ENCODE data around the gene MAJIN.
"Not testable (repeated sequence)": the region's sequence is repeated elsewhere in the genome, so short reads cannot be mapped to it uniquely, and the experiment has no call there.

MAJIN gene, protein sequence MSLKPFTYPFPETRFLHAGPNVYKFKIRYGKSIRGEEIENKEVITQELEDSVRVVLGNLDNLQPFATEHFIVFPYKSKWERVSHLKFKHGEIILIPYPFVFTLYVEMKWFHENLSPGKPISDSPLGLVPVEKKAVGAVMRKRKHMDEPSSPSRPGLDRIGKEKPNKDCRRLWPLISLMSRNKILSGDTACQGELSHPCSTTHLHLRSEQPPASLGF

DNA sequence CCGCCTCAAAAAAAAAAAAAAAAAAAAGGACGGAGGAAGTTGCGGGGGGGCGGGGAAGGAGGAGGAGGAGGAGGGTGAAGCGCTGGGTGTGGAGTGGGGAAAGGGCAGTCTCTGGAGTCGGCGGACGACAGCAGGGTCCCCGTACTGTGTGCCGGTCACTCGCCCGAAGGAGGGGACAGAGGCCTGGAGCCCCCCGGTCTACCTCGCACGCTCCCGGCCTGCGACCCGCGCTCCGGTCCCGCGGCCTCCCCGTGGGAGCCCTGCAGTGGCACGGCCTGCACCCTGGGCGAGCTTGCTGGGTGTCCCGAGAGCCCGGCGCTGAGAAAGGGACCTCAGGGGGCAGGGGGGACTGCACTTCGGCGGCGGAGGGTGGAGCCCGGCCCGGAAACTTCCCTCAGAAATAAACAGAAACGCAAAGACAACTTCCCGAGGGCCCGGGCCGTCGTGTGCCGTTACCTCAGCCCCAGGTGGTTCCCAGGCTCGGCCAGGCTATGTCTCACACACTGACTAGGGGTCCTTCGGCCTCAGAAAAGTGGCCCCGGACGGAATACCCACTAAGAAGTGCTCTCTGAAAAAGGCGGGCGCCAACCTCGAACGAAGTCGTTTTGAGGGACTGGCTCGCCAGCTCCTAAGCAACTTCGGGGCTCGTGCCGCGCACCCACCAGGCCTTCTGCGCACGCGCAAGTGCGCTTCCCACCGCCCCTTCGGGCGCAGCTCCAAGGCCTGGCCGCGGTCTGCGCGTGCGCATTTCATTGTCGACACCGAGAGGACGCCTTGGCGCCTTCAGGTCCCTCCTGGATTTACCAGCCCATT, at the start of gene MAJIN:
MAJIN (minus strand) TSS at position 688 of the 813 bp plus-strand sequence. CDS start 12,703 bp downstream, outside the sequence.
- no peak for FAIRE-seq

DNA sequence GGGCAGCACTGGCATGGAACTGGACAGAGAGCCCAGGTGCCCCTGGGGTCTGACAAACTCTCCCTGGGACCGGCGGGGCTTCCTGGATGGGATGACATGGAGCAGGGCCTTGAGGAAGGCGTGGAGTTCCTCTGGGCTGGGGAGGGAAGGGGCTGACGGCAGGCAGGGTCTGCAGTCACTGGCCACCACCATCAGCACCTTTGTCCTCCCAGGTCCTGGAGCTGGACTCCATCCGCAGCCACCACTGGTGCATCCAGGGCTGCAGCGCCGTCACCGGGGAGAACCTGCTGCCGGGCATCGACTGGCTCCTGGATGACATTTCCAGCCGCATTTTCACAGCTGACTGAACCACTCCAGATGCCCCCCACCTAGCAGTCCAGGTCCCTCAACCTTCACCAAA, 49.6 kb upstream of the MAJIN start:
- no peak for FAIRE-seq

DNA sequence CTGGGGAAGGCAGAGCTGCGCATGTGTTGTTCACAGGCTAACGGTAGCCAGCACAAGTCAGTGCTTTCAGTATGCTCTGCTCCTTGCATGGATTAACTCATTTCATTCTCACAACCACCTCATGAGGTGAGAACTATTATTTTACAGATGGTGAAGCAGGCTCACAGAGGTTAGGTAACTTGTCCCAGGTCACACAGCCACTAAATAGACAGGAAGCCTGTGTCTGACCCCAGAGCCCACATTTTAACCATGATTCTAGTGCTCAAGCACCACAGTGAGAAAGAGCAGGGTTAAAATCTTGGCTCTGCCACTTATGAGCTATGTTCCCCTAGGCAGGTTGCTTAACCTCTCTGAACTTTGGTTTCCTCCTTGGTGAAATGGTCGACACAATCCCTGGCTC, 49.1 kb upstream of the MAJIN start:
- FAIRE-seq = no peak

DNA sequence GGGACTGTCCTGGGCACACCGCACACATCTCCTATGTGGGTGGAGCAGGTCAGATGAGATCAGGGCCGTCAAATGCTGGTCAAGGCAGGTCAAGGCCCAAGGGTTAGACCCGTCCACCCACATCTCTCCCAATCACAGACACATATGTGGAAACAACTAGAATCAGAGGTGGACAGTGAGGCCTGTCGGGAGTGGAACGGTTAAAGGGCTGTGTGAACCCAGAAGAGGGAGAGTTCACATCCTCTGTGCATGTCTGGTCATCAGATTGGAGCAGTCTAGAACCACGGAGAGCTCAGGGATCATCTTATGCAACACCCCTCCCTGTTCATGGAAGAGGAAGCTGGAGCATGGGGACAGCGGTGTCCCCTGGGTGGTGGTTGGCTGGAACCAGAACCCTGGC, 47.9 kb upstream of the MAJIN start:
- FAIRE-seq = no peak

DNA sequence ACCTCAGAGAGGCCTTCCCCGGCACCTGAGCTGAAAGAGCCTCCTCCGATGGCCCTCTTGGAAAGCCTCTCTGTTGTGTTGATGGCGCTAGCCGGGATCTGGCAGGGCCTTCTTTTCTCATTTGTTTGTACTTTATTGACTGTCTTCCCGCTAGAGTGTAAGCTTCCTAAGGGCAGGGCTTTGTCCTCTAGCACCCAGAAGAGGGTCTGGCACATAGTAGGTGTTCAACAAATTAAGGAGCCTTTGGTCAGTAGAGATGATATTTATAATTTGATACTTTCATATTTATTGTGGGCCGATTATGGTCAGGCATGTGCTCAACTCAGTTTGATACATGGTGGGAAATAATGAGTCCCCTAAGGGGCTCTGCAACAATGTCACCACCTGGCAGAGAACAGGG, 46.0 kb upstream of the MAJIN start:
- FAIRE-seq = no peak

DNA sequence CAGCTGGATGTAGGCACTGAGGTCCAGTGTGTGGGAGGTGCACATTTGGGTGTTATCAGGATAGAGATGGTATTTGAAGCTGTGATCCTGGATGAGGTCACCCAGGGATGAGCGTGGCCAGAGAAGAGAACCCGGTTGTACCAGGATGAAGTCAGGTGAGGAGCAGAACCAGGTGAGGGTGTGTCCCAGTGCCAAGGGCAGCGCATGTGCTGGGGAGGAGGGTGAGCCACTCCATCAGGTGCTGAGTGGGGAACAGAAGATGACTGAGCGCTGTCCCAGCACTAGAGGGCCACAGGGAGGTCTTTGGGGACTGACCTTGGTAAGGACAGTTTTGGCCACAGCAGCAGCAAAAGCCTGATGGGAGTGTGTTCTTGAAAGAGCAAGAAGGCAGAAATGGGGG, 44.8 kb upstream of the MAJIN start:
- no peak for FAIRE-seq

DNA sequence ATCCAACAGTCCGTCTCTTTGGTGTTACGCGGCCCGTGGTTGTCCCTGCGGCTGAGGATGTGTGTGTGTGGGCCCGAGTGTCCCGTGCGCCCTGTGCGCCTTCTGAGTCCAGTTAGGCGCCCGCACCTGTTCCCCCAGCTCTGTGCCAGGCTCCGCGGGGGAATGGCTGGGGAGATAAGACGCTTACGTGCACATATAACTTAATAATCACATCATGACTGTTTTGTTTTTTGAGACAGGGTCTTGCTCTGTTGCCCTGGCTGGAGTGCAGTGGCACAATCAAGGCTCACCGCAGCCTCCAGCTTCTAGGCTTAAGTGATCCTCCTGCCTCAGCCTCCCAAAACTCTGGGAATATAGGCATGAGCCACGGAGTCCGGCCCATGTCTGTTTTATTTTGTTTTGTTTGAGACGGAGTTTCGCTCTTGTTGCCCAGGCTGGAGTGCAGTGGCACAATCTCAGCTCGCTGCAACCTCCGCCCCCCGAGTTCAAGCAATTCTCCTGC, 42.9 kb upstream of the MAJIN start:
- no peak for FAIRE-seq

DNA sequence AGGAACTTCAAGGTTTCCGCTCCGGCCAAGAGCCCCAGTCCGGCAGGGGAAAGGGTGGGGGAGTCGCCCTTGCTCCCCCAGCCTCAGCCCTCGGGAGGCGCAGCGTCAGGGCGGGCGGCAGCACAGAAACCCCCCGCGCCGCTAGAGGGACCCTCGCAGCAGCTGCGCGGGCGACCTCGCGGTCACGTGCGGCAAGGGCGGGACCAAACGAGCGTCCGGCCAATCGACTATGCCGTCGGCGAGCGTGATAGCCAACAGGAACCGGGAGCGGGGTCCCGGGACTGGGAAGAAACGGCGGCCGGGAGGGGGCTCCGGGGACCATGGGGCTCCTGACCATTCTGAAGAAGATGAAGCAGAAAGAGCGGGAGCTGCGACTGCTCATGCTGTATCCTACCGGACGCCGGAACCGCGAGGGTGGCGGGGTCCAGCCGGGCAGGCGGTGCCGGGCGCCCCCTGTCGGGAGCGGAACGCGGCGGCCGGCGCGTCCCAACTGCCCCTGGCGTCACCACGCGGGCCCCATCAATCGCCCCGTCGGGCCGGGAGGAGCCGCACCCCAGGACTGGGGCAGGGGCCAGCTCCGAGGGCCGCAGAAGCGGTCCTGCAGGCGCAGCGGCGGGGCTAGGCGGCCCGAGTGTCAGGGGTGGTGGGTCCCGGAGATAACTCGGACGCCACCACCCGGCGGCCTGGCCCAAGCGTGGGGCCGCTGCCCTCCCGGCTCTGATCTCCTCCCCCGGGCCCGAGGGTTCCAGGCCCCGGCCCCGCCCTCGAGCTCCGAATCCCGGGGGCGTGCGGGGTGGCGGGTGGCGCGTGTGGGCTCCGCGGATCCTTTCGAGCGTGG, 42.2 kb upstream of the MAJIN start, which contains the start of gene ARL2:
ARL2 (plus strand) TSS at position 273 of the 838 bp plus-strand sequence; CDS start at position 321, 48 bp downstream.
- FAIRE-seq = no peak

DNA sequence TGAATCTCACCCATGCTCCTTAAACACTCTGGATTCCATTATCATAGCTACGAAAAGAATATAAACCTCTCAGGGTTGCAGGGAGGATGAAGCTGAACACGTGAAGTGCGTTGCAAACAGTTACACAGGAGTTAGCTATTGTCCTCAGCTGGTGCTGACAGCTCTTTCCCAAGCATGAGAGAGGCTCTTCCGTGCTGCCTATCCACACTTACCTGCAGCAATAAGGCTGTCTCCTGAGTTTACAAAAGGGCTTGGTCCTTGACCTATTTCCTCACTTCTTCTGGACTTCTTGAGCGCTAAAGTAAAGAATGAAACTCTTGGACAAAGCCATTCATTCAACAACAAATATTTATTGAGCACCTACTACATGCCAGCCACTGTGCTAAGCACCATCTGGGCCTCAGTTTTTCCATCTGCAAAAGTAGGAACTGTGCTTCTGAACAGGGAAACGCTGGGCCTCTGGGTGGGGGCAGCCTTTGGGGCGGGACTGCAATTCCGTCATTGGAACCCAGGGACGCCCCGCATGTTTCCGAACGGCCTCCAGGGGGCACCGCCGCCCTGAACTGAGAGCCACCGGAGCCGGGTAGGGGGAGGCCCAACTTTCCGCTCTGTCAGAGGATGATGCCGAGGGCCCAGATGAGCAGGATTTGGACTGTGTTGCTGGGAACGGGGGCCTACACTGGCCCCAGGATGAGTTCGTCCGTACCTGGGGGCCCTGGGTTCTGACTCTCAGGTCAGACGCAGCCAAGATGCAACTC, 41.4 kb upstream of the MAJIN start:
- no peak for FAIRE-seq

DNA sequence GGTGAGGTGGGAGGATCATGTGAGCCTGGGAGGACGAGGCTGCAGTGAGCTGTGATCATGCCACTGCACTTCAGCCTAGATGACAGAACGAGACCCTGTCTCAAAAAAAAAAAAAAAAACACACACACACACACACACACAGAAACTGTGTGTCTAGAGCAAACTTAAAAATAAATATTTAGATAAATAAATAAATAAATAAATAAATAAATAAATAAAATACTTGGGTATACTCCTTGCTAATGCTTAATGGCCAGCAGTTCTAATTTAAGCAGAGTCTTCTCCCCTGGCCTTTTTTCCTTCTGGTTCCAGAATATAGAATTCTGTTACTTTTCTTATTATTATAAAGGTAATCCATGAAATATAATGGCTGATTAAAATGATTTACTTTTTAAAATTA, 37.0 kb upstream of the MAJIN start:
- FAIRE-seq = no peak

DNA sequence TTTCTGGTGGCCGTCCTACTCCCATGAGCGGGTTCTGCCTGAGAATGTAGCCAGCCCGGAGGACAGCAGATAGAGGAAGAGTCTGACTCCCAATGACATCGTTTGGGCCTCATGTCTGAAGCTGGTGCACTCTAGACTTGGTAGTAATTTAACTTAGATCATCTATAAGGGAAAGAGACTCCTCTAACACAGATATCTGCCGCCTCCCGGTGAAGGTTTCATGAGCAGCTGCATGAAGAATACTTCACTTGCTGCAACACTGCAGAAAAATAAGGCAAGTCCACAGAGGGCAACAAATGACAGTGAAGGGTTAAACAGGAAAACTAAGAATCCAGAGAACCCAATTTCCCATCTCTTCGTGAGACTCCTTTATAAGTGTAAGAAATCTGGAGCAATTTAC, 36.1 kb upstream of the MAJIN start:
- no peak for FAIRE-seq

DNA sequence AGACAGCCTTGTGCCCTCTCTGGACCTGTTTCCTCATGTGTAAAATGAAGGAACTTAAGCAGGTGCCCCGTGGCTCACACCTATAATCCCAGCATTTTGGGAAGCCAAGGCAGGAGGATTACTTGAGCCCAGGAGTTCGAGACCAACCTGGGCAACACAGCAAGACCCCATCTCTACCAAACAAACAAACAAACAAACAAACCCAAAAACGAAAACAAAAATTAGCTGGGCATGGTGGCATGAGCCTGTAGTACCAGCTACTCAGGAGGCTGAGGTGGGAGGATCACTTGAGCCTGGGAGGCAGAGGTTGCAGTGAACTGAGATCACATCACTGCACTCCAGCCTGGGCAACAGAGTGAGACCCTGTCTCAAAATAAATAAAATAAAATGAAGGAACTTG, 32.1 kb upstream of the MAJIN start:
- not testable (repeated sequence) for FAIRE-seq

DNA sequence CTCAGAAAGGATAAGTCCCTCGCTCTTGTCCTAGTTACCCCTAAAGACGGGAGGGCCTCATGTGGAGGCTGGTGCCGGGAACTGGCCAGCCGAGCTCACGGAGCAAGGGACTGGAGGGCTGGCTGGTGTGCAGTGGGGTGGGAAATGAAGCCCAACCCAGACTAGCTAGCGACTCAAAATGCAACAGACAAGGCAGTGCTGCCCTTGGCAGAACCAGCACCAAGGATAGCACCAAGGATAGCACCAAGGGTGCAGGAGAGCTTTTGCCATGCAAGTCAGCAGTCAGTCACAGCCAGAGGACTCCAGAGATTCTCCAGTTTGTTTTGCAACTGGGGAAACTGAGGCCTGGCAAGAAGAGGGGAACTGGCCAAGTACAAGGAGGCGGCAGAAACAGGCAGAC, 31.4 kb upstream of the MAJIN start:
- no peak for FAIRE-seq

DNA sequence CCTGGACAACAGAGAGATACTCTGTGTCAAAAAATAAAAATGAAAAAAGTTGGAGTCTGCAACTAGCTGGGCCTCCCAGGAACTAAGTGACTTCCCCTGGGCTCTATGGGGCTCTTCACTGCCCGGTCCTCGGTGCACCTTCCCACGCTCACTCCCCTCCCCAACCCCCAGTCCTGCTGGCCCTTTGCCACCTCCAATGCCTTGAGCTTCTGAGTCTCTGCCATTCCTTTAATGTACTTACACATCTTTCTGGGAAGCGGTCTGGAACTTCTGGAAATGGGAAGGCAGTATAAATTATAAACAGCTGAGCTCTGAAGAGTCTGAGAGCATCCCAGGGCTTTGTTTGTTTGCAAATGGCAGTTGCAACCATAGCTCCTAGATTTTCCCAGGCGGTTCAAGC, 30.8 kb upstream of the MAJIN start:
- FAIRE-seq = no peak

DNA sequence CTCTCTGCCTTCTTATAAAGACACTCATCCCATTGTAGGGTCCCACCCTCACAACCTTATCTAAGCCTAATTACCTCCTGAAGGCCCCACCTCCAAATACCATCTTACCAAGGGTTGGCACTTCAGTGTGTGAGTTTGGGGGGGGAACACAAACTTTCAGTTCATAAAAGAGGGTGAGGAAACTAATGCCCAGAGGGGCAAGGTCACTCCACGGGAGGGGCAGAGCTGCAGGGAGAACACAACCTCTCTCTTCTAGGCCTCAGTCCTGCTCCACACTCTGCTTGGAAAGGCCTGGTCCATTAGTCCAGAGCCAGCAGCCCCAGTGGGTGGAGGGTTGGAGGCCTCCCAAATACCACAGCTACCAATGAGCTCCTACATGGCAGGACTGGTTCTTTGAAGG, 27.6 kb upstream of the MAJIN start:
- no peak for FAIRE-seq

DNA sequence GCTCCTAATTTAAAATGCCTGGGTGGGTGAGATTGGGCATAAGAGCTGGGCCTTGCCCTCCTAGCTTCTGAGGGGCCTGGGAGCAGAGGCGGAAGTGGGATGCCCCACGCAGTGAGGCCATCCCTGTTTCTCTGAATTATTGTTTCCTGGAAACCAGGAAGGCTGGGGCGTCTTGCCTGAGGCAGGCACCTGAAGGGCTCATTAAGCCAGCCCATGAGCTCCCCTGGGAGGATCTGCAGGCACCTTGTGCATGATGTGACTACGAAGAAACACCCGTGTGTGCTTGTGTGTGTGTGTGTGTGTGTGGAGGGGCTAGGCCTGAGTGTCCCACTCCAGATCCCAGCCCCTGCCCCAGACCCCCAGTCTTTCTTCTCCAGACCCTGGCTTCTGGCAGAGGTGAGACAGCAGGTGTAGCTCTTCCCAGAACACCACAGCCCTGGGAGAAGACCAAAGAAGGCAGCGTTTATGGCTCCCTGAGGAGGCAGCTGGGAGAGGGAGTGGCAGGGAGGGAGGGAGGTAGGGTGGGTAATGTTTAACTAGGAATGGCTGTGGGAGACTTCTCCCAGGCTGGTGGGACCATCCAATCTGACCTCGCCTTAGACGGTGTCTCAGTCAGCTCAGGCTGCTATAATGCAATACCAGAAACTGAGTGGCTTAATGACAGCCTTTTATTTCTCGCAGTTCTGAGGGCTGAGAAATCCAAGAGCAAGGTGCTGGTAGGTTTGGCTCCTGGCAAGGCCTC, 27.0 kb upstream of the MAJIN start:
- no peak for FAIRE-seq

DNA sequence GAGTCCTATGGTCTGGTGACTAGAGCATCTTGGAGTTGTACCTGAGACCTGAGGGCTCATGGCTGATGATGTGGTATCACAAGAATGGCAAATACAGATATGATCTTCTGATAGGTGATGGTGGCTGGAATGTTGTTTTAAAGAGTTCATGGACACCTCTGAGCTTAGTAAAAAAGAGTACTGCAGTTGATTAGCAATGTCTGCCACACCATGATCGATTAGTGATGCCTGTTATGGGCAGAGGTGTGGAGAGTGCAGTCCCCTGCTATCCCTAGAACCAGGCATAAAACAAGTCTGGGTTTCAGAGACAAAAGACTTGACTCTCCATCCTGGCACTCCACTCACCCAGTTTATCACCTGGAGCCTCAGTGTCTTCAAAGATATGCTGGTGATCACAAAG, 26.2 kb upstream of the MAJIN start:
- FAIRE-seq = no peak

DNA sequence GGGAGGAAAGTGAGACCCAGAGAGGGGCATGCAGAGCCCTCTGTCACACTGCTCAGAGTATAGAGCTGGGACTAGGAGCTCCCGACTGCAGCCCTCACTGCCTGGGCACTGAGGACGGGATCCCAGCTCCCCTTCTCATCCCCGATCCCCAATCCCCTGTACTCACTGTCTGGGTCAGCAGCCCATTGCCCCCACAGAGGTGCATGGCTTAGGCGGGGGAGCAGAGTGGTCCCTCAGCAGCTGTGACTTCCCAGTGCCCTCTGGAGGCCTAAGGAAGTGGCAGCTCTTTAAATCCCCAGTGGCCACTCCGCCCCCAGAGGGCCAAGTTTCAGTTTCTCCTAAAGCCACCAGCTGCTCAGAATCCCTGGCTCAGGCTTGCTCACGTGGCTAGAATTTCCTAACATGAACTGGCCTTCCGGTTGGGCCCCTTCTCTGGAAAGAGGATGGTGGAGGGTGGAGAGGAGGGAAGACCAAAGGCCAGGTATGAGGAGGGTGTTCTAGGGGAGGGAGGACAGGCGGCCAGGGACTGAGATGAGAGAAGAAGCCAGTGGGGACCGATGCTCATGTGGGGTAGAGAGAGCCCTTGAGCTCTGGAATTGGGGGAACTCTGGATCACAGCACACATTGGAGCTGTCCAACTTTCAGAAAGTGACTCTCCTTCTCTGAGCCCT, 24.9 kb upstream of the MAJIN start, which contains the start of gene BATF2:
BATF2 (minus strand) TSS at position 262 of the 671 bp plus-strand sequence; CDS start at position 205, 57 bp downstream.
- FAIRE-seq = no peak

DNA sequence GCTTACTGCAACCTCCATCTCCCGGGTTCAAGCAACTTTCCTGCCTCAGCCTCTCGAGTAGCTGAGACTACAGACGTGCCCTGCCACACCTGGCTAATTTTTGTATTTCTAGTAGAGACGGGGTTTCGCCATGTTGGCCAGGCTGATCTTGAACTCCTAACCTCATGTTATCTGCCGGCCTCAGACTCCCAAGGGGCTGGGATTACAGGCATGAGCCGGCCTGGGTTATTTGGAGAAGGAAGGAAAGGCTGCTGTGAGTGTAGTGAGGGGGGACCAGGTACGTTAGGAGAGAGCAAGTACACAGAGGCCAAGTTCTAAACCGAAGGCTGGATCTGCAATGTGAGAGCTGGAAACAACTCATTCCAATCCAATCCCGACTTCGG, 24.4 kb upstream of the MAJIN start:
- no peak for FAIRE-seq

DNA sequence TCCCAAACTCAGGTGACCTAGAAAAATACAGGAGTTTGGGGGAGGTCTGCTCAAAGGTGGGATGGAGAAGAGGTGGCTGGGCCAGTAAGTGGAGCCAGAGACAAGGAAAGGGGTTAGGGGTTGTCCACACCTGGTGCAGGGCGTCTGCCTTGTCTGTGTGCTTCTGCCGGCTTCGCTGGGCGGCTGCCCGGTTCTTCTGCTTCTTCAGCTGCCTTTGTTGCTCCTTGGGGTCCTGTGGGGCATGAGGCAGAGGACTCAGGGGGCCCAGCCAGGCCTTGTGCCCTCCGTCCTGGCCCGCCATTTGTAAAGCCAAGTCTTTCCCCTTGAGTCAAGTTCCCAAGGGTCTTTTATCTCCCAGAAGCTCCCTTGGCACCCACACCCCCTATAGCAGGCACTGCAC, 22.4 kb upstream of the MAJIN start:
- FAIRE-seq = no peak
